Fibroblast of peridontal ligament (primary cell): Measurements from ENCODE around the gene STX12.
A peak's percentile ranks its signal among the peaks of the same experiment; 100 is the strongest.

Experiments used
- DNase-seq: peaks from one replicate; pipeline ENCODE4 v3.0.0-alpha.2; 2010; ENCODE audit errors: extremely low read depth

STX12 gene

DNA sequence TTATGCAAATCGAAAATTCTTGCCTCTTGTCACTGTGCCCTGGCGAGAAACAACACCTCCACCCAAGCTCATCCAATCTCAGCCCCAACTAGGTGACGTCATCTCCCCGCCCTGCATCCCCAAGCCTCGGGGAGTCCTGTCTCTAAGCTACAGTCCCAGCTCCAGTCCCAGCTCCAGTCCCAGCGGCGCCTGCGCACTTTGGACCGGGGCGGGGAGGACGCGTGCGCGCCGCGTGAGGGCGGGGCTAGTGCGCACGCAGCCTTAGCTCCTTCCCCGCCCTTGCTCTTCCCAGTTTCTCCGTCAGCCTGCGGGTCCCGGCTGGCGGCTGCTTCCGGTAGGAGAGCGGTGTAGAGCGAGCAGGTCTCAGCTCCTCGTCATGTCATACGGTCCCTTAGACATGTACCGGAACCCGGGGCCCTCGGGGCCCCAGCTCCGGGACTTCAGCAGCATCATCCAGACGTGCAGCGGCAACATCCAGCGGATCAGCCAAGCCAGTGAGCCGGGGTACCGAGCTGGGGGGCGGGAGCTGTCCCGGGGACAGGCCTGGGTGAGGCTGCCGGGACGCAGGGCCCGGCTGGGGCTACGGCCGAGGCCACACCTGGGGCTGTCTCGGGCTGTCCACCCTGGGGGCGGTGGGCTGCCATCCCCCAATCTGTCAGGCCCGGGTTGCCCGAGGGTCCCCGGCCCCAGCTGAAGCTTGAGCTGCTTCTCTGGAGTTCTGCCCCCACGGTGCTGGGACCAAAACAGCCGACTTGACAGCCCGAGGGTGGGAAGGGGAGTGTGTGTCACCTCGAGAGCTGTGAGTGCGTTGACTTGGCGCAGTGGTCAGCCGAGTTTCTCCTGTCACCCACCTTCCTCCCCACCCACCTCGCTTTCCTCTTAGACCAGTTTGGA lies at the start of gene STX12:
Gene STX12, plus strand, starts transcription at position 288 of the 894 bp plus-strand sequence. Its CDS starts 89 bp downstream, at position 377.
- DNase-seq, result peak; percentile 100

DNA sequence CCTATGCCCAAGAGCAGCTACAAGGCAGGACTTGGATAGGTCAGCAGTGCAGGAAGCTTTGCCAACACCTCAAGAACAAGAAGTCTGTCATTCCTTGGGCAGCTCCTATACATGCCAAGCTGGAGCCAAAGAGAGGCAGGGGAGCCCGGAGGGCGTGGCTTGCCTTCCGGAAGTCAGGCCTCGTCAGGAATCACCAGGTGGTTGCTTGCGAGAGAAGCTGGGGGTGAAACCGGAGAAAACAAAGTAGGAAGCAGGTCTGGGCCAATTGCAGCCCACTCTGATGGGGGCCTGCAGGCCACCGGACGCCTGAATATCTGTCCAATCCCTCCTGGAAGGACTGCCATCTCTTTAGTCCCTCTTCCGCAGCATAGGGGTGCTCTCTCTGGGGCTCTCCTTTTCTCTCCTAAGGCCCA lies 48.1 kb upstream of the STX12 start:
- no peak for DNase-seq

GRCh38 chr1:27725374-27726172 lies 47.4 kb upstream of the STX12 start, which contains the start of gene FAM76A:
TSS of gene FAM76A (plus strand) at chr1:27725961. CDS start at chr1:27726081, 120 bp downstream.
- DNase-seq, result peak; percentile 99

DNA sequence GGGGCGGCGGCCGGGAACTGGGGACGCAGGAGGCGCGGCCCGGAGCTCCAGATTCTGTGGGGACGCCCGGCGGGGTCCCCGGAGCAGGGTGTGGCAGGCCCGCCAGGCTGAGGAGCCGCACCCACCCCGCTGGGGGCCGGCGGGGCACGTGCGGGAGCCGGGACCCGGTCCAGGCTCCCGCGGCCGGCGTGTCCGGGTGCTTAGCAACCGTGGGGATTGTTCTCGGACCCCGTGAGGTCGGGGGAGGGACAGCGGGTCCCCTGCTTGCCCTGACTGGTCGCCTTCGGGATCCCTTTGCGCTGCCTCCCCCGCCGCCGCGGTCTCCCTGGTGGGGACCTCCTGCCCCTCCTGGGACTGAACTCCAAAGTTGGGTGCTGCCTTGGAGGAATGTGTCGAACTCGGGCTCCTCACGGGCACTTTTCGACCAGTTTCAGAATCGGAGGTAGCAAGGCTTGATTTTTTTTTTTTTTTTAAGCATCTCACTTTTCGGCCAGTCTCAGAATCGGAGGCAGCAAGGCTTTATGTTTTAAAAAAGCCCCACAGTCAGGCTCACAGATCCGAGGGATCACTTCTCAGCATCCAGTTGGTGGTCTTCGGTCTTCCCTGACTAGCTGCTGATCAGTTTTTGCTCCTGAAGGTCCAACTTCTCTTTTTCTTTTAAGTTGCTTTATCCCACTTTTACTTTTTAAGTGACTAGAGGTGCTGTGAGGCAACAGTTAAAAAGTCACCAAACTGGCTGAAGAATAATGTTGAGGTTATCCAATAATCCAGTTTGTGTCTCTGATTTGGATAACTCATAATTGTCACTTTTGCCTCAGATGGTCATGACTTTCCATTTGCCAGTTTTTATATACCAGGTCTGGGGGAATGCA lies 46.6 kb upstream of the STX12 start:
- peak; percentile 26 for DNase-seq

DNA sequence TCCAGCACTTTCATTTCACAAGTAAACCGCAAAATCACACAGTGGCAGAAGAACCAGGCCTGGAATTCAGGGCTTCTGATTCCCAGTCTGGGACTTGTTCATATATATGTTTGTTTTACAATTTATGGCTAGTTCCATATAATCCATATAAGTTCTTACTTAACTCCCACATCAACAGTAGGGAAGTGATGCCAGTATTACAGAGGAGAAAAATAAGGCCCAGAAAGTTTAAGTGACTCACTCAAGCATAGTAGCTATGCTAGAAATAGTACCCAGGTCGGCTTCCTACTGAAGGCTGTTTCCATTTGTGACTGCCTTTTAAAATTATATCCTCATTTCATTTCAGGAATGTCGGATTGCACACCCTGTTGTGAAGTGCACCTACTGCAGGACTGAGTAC lies 45.9 kb upstream of the STX12 start:
- DNase-seq, result peak; percentile 63

GRCh38 chr1:27736252-27736651 lies 36.8 kb upstream of the STX12 start:
- no peak for DNase-seq

GRCh38 chr1:27741121-27741520 lies 31.9 kb upstream of the STX12 start:
- no peak for DNase-seq

DNA sequence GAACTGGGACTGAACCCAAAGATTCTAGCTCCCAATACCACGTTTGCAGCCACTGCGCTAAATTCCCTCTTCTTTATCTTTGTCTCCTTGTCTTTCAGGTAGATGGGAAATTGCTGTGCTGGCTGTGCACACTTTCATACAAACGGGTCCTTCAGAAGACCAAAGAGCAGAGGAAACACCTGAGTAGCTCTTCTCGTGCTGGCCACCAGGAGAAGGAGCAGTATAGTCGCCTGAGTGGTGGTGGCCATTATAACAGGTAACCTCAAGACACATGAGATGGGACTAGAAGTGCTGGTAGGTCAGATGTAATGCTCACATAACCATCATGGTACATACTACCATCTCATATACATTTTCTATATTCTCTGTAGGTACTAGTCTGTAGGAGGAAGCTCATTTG lies 28.5 kb upstream of the STX12 start:
- DNase-seq, result no peak

- DNase-seq, result no peak
These were observed 27.6 kb upstream of the STX12 start for GRCh38 chr1:27745466-27745865.

DNA sequence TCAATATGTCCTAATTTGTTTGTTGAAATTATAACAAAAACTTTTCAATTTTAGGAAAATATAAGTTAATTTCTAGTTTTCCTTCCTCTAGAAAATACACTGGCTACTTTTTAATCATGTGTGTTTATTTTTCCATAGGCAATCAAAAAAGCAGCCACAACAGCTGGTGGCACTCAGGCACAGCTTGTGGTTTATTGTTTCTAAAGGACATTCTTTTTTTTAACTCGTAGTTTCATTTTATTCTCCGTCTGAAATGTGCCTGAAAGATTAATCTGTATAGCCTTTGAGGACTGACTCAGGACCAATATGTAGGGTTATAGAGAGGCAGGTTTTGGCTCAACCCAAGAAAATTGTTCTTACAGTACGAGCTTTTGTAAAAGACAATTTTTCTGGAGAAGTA lies 20.7 kb upstream of the STX12 start:
- DNase-seq, result peak; percentile 53

- no peak for DNase-seq
These were observed 17.7 kb upstream of the STX12 start for GRCh38 chr1:27755286-27755685.

GRCh38 chr1:27755865-27756264 lies 17.2 kb upstream of the STX12 start:
- no peak for DNase-seq

- no peak for DNase-seq
These were observed 13.8 kb upstream of the STX12 start for GRCh38 chr1:27759236-27759635.

- peak; percentile 13 for DNase-seq
These were observed 12.6 kb upstream of the STX12 start for GRCh38 chr1:27760426-27760825.

GRCh38 chr1:27762033-27762432 lies 11.0 kb upstream of the STX12 start:
- no peak for DNase-seq

- DNase-seq, result no peak
These were observed 9.7 kb upstream of the STX12 start for GRCh38 chr1:27763358-27763757.

- DNase-seq, result no peak
These were observed 2.7 kb upstream of the STX12 start for GRCh38 chr1:27770293-27770830.

DNA sequence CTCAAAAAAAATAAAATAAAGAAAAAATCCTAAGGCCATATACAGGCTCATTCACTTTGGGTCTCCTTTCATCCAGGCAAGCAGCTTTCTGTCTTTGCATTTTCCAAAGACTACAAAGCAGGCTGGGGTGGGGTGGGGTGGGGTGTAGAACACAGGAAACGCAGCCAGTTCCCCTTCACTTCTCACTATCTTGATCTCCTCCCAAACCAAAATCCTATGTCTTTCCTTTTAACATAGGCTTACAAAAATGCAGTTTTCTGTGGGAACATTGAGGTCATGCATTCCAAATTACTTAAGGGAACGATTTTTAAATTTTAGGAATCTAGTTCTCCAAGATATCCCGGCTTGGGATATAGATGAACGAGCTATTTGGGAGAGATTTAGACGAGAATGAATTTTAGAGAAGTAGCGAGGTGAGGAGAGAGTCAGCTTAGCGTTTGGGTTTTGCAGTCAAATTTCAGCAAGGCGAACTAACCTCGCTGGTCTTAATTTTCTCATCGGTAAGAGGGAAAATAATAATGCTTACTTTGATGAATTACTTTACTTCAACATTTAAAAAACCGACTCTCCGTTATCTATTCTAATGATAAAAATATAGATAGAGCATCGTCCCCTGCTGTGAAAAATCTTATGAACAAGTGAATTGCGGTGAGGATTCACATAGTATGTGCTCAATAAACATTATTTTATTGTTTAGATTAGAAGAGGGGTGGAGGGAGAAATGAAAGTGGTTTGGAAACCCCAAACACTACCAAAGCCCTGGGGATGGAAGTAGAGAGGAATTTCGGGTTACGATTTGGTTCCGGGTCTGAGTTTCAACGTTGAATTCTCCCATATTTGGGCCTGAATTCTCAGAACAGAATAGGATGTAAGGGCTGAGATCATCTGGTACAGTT lies 735 bp upstream of the STX12 start:
- DNase-seq, result peak; percentile 76

DNA sequence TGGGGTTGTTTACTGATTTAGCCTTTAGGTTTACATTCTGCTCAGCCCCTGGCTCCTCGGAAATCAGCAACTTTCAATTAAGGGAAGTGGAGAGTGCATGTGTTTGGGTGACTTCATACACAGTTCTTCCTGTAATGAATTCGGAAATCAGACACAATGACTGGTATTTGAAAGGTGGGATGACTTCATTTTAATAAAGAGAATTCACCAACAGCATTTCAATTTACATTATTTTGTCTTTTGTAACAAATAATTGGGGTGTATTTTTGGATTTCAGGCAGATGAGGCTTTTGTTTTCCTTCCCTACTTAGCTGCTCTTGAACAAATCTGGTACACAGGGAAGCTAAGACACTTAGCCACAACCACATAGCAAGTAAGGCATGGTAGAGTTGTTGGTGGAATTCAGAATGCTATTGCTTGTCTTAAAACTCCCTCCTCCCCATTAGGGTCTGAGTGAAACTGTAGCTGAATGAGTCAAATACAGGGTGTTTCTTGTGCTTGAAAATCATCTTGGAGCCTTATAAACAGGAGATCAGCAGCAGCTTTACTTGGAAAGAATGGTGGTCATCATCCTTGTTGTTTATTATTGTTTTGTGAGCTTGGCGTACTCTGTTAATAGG lies 917 bp downstream of the STX12 start:
- DNase-seq, result peak; percentile 60

DNA sequence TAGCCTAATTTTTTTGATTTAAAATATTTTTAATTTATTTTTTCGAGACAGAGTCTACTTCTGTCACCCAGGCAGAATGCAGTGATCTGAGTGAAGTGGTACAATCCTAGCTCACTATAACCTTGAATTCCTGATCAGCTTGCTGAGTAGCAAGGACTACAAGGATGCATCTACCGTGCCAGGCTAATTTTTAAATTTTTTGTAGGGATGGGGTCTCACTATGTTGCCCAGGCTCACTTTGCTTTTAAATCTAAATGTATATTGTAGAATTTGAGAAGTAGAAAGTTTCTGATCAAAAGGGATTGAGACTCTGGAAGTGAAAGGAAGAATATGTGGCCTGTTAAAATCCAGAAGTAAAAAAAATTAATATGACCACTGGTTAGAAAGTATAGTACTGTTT lies 1.6 kb downstream of the STX12 start:
- no peak for DNase-seq
